ENCODE results near the gene OSBPL10. TPM values are rescaled to one million over a fixed set of nuclear protein-coding genes. Genes with fewer than 3 reads are reported as not detected.

The OSBPL10 gene, protein sequence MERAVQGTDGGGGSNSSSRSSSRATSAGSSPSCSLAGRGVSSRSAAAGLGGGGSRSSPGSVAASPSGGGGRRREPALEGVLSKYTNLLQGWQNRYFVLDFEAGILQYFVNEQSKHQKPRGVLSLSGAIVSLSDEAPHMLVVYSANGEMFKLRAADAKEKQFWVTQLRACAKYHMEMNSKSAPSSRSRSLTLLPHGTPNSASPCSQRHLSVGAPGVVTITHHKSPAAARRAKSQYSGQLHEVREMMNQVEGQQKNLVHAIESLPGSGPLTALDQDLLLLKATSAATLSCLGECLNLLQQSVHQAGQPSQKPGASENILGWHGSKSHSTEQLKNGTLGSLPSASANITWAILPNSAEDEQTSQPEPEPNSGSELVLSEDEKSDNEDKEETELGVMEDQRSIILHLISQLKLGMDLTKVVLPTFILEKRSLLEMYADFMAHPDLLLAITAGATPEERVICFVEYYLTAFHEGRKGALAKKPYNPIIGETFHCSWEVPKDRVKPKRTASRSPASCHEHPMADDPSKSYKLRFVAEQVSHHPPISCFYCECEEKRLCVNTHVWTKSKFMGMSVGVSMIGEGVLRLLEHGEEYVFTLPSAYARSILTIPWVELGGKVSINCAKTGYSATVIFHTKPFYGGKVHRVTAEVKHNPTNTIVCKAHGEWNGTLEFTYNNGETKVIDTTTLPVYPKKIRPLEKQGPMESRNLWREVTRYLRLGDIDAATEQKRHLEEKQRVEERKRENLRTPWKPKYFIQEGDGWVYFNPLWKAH
- total RNA-seq (2022; extraction: Qiagen RNA extraction), result 13.0 to 21.0 TPM (median 17.5 TPM) in 5 replicates

DNA sequence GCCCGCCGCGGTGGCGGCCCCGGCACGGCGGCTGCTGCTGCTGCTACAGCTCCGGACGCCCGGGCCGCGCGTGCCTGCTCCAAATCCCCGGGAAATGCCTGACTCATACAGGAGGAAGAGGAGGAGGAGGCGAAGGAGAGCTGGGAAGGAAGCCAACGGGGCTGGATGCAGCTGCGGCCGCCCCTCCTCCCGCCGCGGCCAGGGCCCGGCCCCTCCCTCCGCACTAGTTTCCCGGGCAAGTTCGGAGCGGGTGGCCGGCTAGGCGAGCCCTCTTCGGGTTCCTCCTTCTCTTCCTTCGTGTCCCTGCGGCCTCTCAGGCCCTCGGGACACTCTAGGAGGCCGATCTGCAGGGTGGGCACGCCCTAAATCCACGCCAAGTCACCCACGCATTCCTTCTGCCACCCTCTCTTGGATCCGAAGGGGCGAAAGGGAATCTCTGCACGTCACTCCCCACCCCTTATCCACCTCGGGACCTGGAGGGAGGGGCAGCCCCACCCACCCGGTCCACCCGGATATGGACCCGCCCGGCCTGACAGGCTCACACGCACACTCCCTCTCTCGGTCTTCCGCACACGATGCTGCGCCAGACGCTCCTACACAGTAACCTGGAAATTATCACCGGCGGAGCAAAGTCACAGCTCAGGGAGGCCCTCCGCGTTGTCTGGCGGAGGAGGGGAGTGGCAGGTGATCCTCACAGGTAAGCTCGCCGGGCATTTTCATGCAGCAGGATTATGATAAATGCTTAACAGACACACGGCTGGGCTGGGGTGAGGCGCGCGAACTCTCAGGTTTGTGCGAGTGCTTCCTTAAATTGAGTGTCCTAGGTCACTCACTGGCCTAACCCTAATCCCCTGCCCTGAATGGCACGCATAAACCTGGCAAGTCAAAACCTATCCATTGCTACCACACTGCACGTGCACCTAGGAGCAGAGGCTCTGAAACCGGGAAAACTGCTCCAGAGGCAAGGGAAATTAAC is at the start of gene OSBPL10, which contains the start of gene ZNF860:
TSS of gene OSBPL10 (minus strand) at position 57 of the 976 bp plus-strand sequence. CDS start 83 bp downstream, outside the sequence.
TSS of gene ZNF860 (plus strand) at position 545 of the 976 bp plus-strand sequence. CDS start 7,330 bp downstream, outside the sequence.

Other genes starting within 250 kb of the OSBPL10 start
- gene ZNF860, start 488 bp upstream of the OSBPL10 start, total RNA-seq (2022; extraction: Qiagen RNA extraction), result 1.0 to 1.7 TPM (median 1.2 TPM) in 5 replicates
- gene GPD1L, start 125.4 kb upstream of the OSBPL10 start, total RNA-seq (2022; extraction: Qiagen RNA extraction), result 16.2 to 20.8 TPM (median 18.9 TPM) in 5 replicates